Measurements from ENCODE around the gene CRYGB.
"Not testable (repeated sequence)": the region's sequence is repeated elsewhere in the genome, so short reads cannot be mapped to it uniquely, and the experiment has no call there.

The CRYGB gene

DNA sequence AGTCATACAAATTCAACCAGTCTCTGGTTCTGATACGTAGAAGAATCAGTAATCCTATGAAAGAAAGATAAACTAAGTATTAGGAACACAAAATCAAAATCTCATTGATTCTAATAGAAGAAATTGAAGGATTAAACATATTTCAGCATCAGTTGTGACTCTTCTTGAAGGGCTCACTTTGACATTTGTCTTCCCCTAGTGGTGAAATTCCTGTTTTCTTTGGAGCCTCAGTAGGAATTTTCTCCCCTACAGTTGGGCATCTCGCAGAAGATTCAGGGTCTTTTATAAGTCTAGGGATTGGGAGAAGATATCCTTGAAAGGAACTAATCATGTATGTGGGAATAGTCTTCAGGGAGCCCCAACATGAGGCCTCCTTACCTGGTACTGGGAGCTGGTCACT lies 2.8 kb upstream of the CRYGB start:
- no peak for DNase-seq

DNA sequence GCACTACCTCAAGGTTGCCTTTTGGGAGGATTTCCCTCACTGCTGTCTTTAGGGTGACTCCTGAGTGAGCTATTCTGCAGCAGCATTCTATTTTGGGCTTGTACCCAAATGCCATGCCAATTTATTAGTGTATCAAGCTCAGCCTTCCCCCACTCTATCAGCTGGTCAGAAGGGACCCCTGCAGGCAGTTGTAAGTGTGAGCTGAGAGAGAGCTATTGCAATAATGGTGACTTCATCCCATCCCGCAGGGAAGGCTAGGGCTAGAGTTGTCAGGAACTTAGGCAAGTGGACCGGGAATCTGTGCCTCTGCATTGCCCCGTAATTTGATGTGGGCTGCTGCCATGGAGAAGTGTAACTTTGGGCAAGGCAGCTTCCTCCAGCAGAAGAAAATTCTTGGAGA lies 1.8 kb upstream of the CRYGB start:
- no peak for DNase-seq

- DNase-seq, result no peak
Measured at GRCh38 chr2:208147008-208147407, 1.1 kb upstream of the CRYGB start.

DNA sequence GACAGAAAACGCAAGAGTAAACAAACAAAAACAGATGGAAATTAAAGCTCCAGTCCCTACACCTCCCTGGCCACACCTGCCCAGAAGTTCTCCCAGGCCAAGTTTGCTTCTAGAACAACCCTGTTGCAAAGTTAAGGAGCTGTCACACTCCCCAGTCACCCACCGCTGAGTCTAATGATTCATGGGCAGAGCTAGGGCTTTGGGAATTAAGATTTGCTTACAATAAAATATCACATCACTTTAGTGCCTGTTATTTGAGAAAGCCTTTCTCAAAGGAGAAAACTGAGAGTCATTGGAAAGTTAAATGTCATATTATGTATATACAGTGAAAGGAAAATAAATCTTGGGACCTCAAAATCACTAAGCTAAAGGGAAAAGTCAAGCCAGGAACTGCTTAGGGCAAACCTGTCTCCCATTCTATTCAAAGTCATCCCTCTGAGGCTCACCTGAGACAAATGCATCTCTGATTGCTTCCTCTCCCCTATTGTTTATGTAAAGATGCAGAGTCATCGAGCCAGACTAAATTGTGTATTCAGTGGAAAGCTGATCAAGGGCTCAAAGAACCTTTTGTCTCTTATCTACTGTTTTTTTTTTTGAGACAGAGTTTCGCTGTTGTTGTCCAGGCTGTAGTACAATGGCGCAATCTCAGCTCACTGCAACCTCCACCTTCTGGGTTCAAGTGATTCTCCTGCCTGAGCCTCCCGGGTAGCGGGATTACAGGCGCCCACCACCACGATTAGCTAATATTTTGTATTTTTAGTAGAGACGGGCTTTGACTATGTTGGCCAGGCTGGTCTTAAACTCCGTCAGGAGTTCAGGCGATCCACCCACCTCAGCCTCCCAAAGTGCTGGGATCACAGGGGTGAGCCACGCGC lies 2.8 kb downstream of the CRYGB start:
- DNase-seq, result no peak

GRCh38 chr2:208142240-208142924 lies 3.6 kb downstream of the CRYGB start:
- no peak for DNase-seq

DNA sequence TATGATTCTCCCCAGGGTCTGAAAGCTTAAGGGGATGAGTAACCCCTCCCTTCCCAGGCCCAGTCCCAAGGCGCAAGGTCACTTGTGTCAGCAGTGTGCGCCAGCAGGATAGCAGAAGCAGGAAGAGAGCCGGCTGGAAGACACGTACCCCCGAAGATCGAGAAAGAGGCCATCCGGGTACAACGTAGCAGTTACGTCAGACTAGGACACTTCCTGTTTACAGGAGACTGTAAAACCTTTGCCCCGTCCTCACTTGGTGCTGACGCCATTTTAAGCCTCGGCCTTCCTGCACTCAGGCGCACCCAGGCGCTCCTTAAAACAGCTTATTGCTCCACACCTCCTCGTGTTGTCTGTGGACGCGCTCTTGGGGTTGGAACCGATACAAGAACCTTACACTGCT lies 6.5 kb downstream of the CRYGB start:
- no peak for DNase-seq

DNA sequence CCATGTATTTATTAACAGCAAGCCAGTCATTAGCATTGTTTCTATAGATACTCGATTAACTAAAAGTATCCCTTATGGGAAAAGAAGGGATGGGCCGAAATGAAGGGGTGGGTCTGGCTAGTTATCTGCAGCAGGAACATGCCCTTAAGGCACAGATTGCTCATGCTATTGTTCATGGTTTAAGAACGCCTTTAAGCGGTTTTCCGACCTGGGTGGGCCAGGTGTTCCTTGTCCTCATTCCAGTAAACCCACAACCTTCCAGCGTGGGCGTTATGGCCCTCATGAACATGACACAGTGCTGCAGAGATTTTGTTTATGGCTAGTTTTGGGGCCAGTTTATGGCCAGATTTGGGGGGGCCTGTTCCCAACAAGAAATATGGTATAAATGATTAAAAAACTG lies 7.6 kb downstream of the CRYGB start:
- not testable (repeated sequence) for DNase-seq

DNA sequence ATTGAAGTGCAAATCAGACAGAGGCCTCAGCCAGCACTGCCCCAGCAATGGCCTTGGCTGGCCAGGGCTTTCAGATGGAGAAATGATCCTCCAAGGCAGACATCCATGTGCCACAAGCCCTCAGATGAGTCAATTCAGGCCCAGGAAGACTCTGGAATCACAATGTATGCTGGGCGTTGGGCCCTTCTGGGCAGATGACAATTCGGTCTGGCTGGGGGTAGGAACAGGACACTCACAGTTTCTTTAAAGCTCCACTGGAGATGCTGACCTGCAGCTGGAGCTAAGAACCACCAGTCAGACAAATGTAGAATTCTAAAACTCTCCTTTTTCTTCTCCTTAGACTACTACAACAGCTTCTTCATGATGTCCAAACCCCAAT lies 9.3 kb downstream of the CRYGB start:
- no peak for DNase-seq

DNA sequence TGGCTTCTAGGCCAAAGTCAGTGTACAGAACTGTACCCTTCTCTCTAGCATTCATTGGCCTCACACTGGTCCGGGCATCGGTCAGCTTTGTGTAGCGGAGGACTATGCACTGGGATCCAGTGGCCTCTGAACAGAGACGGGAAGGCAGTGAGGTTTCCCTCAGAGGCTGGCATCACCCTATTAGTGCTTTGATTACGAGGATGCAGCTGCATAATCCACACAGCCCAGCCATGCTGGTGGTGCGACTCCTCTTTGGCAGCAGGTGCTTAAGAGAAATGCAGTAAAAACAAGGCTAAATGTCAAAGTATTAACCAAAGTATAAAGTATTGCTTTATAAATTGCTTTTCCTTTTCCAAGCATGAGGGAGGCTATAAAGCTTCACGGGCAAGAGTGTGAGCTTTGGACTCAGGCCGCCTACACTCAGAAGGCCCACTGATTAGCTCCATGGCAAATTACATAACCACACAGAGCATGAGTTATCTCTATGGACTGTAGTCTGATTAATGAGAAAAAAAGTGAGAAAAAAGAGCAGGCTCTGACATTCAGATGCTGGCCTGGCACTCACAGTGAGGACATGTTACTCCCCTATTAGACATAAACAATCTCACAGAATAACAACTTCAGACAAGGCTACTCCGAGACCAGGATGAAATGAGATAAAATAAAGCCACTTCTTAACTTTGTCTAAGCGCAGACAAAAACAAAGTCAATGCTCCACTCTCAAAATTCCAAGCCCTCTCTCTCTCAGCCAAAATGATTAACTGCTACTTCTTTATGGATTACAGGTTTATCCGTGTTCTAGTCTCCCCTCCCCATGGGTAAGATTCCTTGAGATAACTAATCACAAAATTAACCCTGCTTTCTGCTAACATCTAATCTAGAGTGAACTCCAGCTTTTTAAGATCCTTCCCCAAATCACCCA lies 9.9 kb downstream of the CRYGB start:
- no peak for DNase-seq

DNA sequence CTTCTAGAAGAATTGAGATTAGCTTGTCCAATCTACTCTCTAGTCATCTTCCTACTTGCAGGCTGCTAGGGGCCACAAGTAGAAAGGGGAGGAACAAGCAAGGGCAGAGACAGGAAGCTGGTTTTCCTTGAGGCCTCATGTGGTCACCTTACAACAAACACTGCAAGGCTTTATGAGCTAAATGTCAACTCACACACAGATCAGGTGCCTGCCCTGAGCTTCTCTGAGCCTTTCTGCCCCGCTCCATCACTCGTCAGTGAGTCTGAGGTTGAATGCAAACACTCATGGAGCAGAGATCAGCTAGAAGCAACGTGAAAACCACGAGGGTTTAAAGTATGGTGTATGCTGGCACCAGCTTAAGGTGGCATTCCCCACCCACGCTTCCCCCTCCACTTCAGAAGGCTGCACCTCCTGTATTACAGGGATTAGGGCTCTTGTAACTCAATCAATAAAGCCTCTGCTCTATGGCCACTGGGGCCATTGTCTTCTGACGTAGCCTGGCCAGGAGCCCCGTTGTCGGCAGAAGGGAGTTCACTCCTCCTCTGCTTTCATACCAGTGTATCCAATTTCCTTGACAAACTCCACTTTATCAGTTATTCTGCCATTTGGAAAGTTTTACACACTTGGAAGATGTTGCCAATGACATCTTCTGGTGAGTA lies 10.9 kb downstream of the CRYGB start:
- no peak for DNase-seq

DNA sequence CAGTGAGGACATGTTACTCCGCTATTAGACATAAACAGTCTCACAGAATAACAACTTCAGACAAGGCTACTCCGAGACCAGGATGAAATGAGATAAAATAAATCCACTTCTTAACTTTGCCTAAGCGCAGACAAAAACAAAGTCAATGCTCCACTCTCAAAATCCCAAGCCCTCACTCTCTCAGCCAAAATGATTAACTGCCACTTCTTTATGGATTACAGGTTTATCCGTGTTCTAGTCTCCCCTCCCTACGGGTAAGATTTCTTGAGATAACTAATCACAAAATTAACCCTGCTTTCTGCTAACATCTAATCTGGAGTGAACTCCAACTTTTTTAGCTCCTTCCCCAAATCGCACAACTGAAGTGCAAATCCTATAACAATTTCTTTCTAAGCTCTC lies 15.2 kb downstream of the CRYGB start:
- no peak for DNase-seq

DNA sequence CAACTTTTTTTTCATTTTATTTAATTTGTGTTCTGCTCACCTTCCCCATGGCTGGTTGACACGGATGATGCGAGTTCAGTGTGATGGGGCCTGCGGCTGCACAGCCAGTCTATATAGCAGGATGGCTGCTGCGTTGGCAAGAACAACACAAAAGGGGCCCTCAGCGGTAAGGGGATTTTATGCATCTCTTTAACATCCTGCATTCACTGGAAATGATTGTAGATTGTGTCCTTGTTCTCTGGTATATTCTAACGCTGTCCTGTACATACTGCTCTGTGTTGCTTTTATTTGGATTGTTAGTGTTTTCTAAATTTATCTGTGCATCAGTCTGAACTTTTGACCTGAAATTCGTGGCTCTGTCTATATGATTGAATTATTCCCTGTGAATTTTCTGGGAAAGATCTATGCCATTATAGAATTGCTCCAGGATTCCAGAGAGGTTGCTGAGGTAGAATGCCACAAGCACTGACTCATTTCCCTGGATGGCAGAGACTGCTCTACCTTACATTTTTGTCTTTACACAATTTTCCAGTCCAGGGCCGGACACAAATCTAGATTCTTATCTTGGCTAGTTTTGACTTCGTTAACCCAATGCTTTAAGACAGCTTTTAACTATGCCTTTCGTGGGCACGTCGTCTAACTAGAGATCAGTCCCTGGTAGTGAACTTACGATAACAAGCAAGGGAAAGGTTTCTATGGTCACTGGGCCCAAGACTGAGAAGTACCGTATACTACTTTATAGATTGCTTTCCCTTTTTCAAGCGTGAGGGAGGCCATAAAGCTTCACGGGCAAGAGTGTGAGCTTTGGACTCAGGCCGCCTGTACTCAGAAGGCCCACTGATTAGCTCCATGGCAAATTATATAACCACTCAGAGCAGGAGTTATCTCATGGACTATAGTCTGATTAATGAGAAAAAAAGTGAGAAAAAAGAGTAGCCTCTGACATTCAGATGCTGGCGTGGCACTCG lies 15.9 kb downstream of the CRYGB start, which contains the start of gene CRYGC:
TSS of gene CRYGC (minus strand) at position 85 of the 968 bp plus-strand sequence. CDS start at position 49, 36 bp downstream.
- no peak for DNase-seq

DNA sequence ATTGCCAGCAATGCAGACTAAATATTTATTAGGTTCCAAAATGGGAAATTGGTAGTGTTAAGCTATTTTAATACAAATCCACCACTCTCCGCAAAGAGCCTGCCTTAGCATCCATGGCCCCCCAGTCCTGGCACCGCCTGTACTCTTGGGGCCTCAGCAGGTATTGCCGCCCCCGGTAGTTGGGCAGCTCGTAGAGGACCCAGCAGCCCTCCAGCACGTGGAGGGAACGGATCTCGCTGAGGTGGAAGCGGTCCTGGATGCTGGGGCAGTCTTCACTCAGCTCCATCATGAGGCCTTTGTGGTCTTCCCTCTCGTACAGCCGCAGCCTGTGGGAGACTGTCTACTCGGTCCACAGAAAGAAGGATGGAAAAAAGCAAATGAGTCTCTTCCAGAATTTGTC lies 17.8 kb downstream of the CRYGB start:
- DNase-seq, result no peak

GRCh38 chr2:208127090-208127489 lies 18.9 kb downstream of the CRYGB start:
- no peak for DNase-seq

DNA sequence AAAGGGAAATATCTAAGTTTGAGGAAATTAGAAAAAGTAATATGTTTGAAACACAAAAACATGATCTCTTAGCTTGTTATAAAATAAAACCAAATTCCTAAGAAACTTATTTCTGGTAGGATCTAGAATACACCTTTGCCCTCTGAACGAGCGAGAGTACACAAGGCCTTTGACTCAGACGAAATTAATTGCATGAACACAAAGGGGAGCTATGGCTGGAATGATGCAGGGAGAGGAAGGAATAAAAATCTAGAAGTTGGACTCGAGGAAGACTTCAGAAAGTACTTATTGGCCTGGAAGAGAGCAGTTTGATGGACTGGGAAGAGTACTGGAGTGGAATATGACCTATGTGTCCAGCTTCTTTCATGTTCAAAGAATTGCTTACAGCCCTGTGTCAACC lies 20.7 kb downstream of the CRYGB start:
- DNase-seq, result no peak

DNA sequence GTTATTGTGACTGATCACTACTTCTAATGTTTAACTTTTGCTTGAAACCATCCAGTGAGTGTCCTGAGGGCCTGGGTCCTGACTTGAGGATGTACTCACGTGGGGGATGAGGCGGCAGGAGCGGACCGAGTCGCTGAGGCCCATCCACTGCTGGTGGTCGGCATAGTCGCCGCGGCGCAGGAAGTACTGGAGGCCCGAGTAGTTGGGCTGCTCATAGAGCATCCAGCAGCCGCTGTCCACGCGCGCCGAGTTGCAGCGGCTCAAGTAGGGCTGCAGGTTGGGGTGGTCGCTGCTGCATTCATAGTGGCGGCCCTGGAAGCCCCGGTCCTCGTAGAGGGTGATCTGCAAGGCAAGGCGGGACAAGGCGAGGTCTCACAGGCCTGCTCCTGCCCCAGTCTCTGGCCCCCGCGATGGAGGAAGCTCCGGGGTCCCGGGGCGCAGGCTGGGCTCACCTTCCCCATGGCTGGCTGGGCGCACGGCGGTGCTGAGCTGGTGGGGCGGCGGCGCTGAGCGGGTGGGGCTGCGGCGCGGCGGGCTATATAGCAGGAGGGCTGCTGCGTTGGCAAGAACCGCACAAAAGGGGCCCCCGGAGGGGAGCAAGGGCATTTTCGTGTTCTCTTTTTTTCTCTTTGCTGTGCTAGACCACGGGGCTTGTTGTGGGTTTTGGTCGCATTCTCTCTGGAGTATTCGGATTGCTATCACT lies 21.8 kb downstream of the CRYGB start, which contains the start of gene CRYGD:
TSS of gene CRYGD (minus strand) at position 512 of the 703 bp plus-strand sequence. CDS start at position 461, 51 bp downstream.
- DNase-seq, result not testable (repeated sequence)

DNA sequence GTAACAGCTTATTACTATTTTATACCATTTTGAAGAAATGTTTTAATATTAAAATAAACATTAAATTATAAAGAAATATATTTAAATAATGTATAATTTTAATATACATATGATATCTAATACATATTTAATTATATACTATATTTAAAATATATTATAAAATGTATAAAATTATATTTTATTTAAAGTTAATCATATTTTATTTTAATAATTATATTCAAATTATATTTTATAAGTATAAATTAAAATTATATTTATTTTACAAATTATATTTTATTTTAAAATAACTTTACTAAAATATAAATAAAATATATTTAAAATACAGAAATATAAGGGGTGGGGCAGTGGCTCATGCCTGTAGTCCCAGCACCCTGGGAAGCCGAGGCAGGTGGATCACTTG lies 23.7 kb downstream of the CRYGB start:
- DNase-seq, result no peak

- DNase-seq, result no peak
Measured at GRCh38 chr2:208118918-208119317, 27.0 kb downstream of the CRYGB start.

- not testable (repeated sequence) for DNase-seq
Measured at GRCh38 chr2:208117390-208117789, 28.6 kb downstream of the CRYGB start.

DNA sequence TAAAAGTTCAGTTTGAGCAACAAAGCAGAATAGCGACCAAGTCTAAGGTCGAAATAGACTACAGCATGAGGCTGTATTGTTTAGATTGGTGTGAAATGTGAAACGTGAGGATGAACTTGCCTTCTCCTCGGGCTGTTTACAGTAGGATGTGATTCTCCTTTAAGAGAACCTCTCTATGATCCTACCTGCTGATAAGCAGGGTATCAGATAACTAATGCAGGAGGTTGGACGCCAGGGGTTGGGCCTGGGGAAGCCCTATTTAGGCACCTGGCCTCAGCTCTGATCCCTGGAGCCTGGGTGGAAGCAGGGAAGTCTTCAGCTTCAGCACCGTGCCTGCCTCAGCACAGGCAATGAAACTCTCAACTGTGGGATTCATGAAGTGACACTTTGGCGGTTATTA lies 33.0 kb downstream of the CRYGB start:
- DNase-seq, result no peak
